ENCODE data around the gene SYT14.

Gene SYT14

DNA sequence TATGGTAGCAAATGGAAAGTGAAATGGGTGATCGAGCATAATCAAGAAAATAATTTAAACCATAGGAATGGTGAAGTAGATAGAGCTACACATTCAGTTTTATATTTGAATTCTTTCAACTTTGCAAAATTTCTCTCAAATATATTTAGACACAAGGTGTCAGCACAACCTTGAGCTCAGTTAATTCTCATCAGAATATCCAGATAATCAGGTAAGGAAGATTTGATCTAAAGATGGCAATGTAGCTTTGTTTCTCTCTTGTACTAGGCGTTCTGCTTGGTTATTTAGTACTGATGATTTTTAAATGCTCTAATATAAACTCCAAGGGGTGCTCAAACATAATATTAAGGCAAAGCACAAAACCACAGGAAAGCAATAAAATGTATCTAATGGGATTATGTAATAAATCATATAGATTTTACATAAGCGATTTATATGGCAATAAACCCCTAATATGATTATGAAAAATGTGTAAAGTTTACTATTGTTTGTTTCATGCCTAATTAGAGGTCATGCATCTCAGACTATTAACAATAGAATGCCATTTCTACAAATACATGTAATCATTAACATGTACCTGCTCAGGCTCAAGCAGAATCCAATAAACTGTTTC is 262.2 kb downstream of the SYT14 start:
- H3K4me3 ChIP-seq (ENCODE audit: insufficient read length, low read depth) = no peak overlapping the region
- H3K36me3 ChIP-seq (ENCODE audit: insufficient read depth, insufficient read length, low read length) = no peaks in the 10 kb centered on the region
- TF ChIP-seq ZNF274 (IDR thresholded peaks at IDR 0.05; ENCODE audit: low read depth, low read length) = no peak
- TF ChIP-seq YY1 (IDR thresholded peaks at IDR 0.05; ENCODE audit: insufficient read depth, insufficient read length) = no peak
- TF ChIP-seq SUZ12 (IDR thresholded peaks at IDR 0.05; ENCODE audit: extremely low read depth, insufficient read depth, insufficient read length) = no peak
- no peaks in the 10 kb centered on the region for H3K4me1 ChIP-seq (ENCODE audit: insufficient read depth, insufficient read length)
- DNase-seq (ENCODE audit: low read depth, low spot score) = no peak
- no peak overlapping the region for H3K9ac ChIP-seq (ENCODE audit: insufficient read length, low read depth)
- H3K9me3 ChIP-seq (ENCODE audit: insufficient read depth, low read length) = peaks cover 11% of the 10 kb centered on the region
- H3K27me3 ChIP-seq (ENCODE audit: insufficient read depth, insufficient read length) = no peaks in the 10 kb centered on the region

DNA sequence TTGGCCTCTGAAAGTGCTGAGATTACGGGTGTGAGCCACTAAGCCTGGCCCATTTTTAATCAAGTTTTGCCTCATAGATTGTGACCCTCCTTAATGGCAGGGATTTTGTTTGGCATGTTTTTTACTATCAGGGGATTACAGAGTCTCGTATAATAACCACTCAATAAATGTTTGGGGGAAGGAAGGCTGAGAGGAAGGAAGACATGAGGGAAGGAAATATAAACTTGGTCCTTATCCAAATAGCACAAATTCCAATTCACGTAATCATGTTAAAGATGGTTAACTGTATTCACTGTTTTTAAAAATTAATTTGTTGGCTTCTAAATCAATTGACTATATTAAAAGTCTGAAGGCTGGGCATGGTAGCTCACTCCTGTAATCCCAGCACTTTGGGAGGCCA is 263.7 kb downstream of the SYT14 start:
- TF ChIP-seq SUZ12 (IDR thresholded peaks at IDR 0.05; ENCODE audit: extremely low read depth, insufficient read depth, insufficient read length) = no peak
- no peak for TF ChIP-seq YY1 (IDR thresholded peaks at IDR 0.05; ENCODE audit: insufficient read depth, insufficient read length)
- no peak for TF ChIP-seq ZNF274 (IDR thresholded peaks at IDR 0.05; ENCODE audit: low read depth, low read length)
- H3K4me1 ChIP-seq (ENCODE audit: insufficient read depth, insufficient read length) = no peaks in the 10 kb centered on the region
- no peak overlapping the region for H3K9ac ChIP-seq (ENCODE audit: insufficient read length, low read depth)
- H3K27me3 ChIP-seq (ENCODE audit: insufficient read depth, insufficient read length) = no peaks in the 10 kb centered on the region
- H3K4me3 ChIP-seq (ENCODE audit: insufficient read length, low read depth) = no peak overlapping the region
- DNase-seq (ENCODE audit: low read depth, low spot score) = no peak
- no peaks in the 10 kb centered on the region for H3K36me3 ChIP-seq (ENCODE audit: insufficient read depth, insufficient read length, low read length)
- 0 out of 2 replicates have a peak, but pooled peaks cover 5% of the 10 kb centered on the region for H3K9me3 ChIP-seq (ENCODE audit: insufficient read depth, low read length)

DNA sequence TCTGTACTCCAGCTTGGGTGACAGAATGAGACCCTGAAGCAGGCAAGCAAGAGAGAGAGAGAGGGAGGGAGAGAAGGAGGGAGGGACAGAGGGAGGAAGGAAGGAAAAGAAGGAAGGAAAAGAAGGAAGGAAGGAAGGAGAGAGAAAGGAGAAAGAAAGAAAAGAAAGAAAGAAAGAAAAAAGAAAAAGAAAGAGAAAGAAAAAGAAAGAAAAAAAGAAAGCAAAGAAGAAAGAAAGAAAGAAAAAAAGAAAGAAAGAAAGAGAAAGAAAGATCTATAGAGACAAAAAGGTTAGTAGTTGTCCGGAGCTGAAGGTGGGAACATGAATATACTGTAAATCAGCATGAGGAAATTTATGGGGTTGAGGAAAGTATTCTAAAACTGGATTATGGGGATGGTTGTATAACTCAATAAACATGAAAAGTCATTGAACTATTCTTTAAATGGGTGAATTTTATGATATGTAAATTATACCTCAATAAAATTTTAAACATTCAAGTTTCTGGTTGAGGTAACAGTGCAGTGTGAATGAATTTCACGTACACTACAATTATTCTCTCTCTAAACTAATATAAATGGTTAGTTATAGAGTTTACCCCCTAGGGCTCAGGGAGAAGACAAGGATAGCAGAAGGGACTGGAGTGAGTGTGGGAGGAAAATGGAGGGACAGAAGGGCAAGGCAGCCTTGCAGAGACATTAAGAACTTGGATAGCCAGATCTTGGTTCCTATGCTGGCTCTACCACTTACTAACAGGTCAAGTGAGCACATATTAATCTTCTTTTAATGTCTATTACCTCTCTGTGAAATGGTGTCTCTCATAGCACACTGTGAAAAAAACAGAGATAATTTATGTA is 269.8 kb downstream of the SYT14 start:
- H3K9ac ChIP-seq (ENCODE audit: insufficient read length, low read depth) = no peak overlapping the region
- H3K4me1 ChIP-seq (ENCODE audit: insufficient read depth, insufficient read length) = no peaks in the 10 kb centered on the region
- no peak for DNase-seq (ENCODE audit: low read depth, low spot score)
- no peaks in the 10 kb centered on the region for H3K36me3 ChIP-seq (ENCODE audit: insufficient read depth, insufficient read length, low read length)
- H3K4me3 ChIP-seq (ENCODE audit: insufficient read length, low read depth) = no peak overlapping the region
- H3K9me3 ChIP-seq (ENCODE audit: insufficient read depth, low read length) = no peaks in the 10 kb centered on the region
- TF ChIP-seq ZNF274 (IDR thresholded peaks at IDR 0.05; ENCODE audit: low read depth, low read length) = no peak
- no peak for TF ChIP-seq YY1 (IDR thresholded peaks at IDR 0.05; ENCODE audit: insufficient read depth, insufficient read length)
- no peaks in the 10 kb centered on the region for H3K27me3 ChIP-seq (ENCODE audit: insufficient read depth, insufficient read length)

DNA sequence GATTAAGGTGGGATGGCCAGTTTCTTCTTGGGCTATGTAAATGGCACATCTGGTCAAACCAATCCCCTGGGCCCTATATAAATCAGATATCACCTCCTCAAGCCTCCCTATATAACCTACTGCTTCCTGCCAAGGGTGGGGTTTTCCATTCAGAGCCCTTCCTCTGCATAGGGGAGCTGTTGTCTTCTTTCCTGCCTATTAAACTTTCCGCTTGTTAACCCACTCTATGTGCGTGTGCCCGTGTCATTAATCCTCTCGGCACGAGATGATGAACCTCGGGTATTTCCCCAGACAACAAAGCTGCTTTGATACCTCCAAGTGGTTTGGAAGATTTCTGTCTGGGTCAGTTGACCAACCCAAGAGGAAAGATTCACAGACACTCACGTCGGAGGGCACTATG is 275.3 kb downstream of the SYT14 start:
- no peak overlapping the region for H3K4me3 ChIP-seq (ENCODE audit: insufficient read length, low read depth)
- no peaks in the 10 kb centered on the region for H3K9me3 ChIP-seq (ENCODE audit: insufficient read depth, low read length)
- no peak for DNase-seq (ENCODE audit: low read depth, low spot score)
- TF ChIP-seq SUZ12 (IDR thresholded peaks at IDR 0.05; ENCODE audit: extremely low read depth, insufficient read depth, insufficient read length) (no peak), YY1 (IDR thresholded peaks at IDR 0.05; ENCODE audit: insufficient read depth, insufficient read length) (no peak), ZNF274 (IDR thresholded peaks at IDR 0.05; ENCODE audit: low read depth, low read length) (no peak)
- no peaks in the 10 kb centered on the region for H3K36me3 ChIP-seq (ENCODE audit: insufficient read depth, insufficient read length, low read length)
- no peaks in the 10 kb centered on the region for H3K27me3 ChIP-seq (ENCODE audit: insufficient read depth, insufficient read length)
- H3K4me1 ChIP-seq (ENCODE audit: insufficient read depth, insufficient read length) = no peaks in the 10 kb centered on the region
- no peak overlapping the region for H3K9ac ChIP-seq (ENCODE audit: insufficient read length, low read depth)

DNA sequence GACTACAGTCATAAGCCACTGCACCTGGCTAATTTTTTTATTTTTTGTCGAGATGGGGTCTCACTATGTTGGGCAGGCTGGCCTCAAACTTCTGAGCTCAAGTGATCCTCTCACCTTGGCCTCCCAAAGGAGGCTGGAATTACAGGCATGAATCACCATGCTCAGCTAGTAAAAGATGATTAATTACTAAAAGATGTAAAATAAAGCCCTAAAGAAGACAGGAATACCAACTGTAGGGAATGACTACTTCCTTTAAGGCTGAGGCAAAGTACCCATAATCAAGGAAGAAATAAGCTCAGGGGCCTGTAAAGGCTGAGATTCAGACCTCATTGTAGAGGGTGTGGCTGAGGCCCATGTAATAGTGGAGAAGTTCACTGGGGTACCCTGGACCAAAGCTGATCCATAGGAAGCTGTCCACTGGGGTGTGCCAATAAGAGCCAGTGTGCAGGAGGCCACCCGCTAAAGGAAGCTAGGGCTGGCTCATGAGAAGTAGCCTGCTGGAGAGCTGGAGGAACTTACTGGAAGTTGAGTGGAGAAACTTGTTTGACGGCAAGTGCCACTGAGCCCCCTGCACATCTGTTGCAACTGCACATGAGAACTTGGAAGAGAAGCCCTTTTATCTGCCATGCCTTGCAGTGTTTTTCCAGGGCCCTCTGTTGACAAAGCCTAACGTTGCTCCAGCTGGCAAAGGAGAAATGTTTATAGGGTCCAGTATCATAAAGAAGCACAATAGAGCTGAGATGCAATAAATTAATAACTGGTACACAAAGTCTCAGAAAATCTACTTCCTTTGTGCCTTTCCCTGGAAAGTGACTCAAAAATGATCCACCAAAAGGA is 276.8 kb downstream of the SYT14 start:
- no peaks in the 10 kb centered on the region for H3K4me1 ChIP-seq (ENCODE audit: insufficient read depth, insufficient read length)
- no peak overlapping the region for H3K9ac ChIP-seq (ENCODE audit: insufficient read length, low read depth)
- no peaks in the 10 kb centered on the region for H3K9me3 ChIP-seq (ENCODE audit: insufficient read depth, low read length)
- H3K27me3 ChIP-seq (ENCODE audit: insufficient read depth, insufficient read length) = no peaks in the 10 kb centered on the region
- DNase-seq (ENCODE audit: low read depth, low spot score) = no peak
- H3K4me3 ChIP-seq (ENCODE audit: insufficient read length, low read depth) = no peak overlapping the region
- no peaks in the 10 kb centered on the region for H3K36me3 ChIP-seq (ENCODE audit: insufficient read depth, insufficient read length, low read length)
- TF ChIP-seq SUZ12 (IDR thresholded peaks at IDR 0.05; ENCODE audit: extremely low read depth, insufficient read depth, insufficient read length) (no peak), ZNF274 (IDR thresholded peaks at IDR 0.05; ENCODE audit: low read depth, low read length) (no peak), YY1 (IDR thresholded peaks at IDR 0.05; ENCODE audit: insufficient read depth, insufficient read length) (no peak)

DNA sequence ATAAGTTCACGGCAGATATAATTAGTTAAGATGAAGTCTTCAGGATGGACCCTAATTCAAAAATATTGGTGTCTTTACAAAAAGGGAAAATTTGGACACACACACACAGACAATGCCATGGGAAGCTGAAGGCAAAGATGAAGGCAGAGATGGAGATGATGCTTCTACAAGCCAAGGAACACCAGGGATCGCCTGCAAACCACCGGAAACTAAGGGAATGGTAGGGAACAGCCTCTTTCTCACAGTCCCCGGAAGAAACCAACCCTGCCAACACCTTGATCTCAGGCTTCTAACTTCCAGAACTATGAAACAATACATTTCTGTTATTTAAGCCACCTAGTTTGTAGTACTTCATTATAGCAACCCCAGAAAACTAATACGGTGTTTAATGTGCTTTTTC is 279.5 kb downstream of the SYT14 start:
- Histone ChIP-seq H3K4me1 (ENCODE audit: insufficient read depth, insufficient read length) (no peaks in the 10 kb centered on the region), H3K9me3 (ENCODE audit: insufficient read depth, low read length) (no peaks in the 10 kb centered on the region), H3K9ac (ENCODE audit: insufficient read length, low read depth) (no peak overlapping the region), H3K4me3 (ENCODE audit: insufficient read length, low read depth) (no peak overlapping the region), H3K36me3 (ENCODE audit: insufficient read depth, insufficient read length, low read length) (no peaks in the 10 kb centered on the region), H3K27me3 (ENCODE audit: insufficient read depth, insufficient read length) (no peaks in the 10 kb centered on the region)
- no peak for TF ChIP-seq YY1 (IDR thresholded peaks at IDR 0.05; ENCODE audit: insufficient read depth, insufficient read length)
- no peak for TF ChIP-seq ZNF274 (IDR thresholded peaks at IDR 0.05; ENCODE audit: low read depth, low read length)
- TF ChIP-seq SUZ12 (IDR thresholded peaks at IDR 0.05; ENCODE audit: extremely low read depth, insufficient read depth, insufficient read length) = no peak
- DNase-seq (ENCODE audit: low read depth, low spot score) = no peak

DNA sequence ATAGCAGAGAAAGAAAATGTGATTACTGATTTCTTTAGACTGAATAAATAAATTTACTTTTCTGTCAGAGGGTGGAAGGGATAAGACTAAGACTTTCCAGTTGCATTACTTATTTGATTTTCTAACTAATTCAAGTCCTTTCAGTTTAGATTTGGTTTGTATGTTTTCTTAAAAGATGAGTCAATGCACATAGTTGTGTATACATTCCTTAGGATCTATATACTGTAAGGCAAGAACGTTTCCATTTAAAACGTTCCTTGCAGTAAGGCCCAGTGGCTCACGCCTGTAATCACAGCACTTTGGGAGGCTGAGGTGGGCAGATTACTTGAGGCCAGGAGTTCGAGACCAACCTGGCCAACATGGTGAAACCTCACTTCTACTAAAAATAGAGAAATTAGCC is 280.0 kb downstream of the SYT14 start:
- H3K9ac ChIP-seq (ENCODE audit: insufficient read length, low read depth) = no peak overlapping the region

More for the DNA sequence above, 280.0 kb downstream of the SYT14 start:
- TF ChIP-seq ZNF274 (IDR thresholded peaks at IDR 0.05; ENCODE audit: low read depth, low read length) = no peak
- TF ChIP-seq YY1 (IDR thresholded peaks at IDR 0.05; ENCODE audit: insufficient read depth, insufficient read length) = no peak
- no peak for TF ChIP-seq SUZ12 (IDR thresholded peaks at IDR 0.05; ENCODE audit: extremely low read depth, insufficient read depth, insufficient read length)
- no peaks in the 10 kb centered on the region for H3K27me3 ChIP-seq (ENCODE audit: insufficient read depth, insufficient read length)
- H3K4me1 ChIP-seq (ENCODE audit: insufficient read depth, insufficient read length) = peaks cover under 1% of the 10 kb centered on the region
- H3K36me3 ChIP-seq (ENCODE audit: insufficient read depth, insufficient read length, low read length) = no peaks in the 10 kb centered on the region
- H3K4me3 ChIP-seq (ENCODE audit: insufficient read length, low read depth) = no peak overlapping the region
- no peak for DNase-seq (ENCODE audit: low read depth, low spot score)
- H3K9me3 ChIP-seq (ENCODE audit: insufficient read depth, low read length) = no peaks in the 10 kb centered on the region

All from NT2/D1 (cell line).